HFF-Myc (cell line): ENCODE measurements around the gene DBT.

ENCODE experiments used
- DNase-seq: peaks from one replicate; pipeline ENCODE4 v3.0.0-alpha.2; 2011; ENCODE audit warnings: low read depth; ENCODE audit errors: extremely low read depth
- H3K4me3 ChIP-seq: replicated peaks from 2 replicates; pipeline ENCODE4 v1.5.1; 2011; ENCODE audit warnings: low read depth, mild to moderate bottlenecking, control low read depth, low read length
- CTCF ChIP-seq: IDR thresholded peaks from 2 replicates; pipeline ENCODE4 v1.5.1; 2012; ENCODE audit warnings: mild to moderate bottlenecking, low read depth, low read length, control low read depth; ENCODE audit errors: missing control alignments

The DBT gene

GRCh38 chr1:100177295-100178041, 72.2 kb downstream of the DBT start:
- no peak for TF ChIP-seq CTCF
- DNase-seq, result no peak
- no peak overlapping the region for H3K4me3 ChIP-seq

- DNase-seq, result no peak
- no peak overlapping the region for H3K4me3 ChIP-seq
- no peak for TF ChIP-seq CTCF
Observed at GRCh38 chr1:100168051-100168450, 81.6 kb downstream of the DBT start.

GRCh38 chr1:100164702-100165101, 84.9 kb downstream of the DBT start:
- no peak for TF ChIP-seq CTCF
- H3K4me3 ChIP-seq, result no peak overlapping the region
- DNase-seq, result no peak

GRCh38 chr1:100164216-100164615, 85.4 kb downstream of the DBT start:
- no peak for TF ChIP-seq CTCF
- no peak overlapping the region for H3K4me3 ChIP-seq
- DNase-seq, result no peak

- H3K4me3 ChIP-seq, result no peak overlapping the region
- TF ChIP-seq CTCF, result no peak
- DNase-seq, result no peak
Observed at GRCh38 chr1:100162881-100163280, 86.8 kb downstream of the DBT start.

GRCh38 chr1:100152271-100152670, 97.4 kb downstream of the DBT start:
- no peak for TF ChIP-seq CTCF
- H3K4me3 ChIP-seq, result no peak overlapping the region
- no peak for DNase-seq

GRCh38 chr1:100151679-100152078, 98.0 kb downstream of the DBT start:
- TF ChIP-seq CTCF, result no peak
- no peak overlapping the region for H3K4me3 ChIP-seq
- DNase-seq, result no peak
